HG02852 (cell line): ENCODE measurements around the gene PF4V1.
"Not testable (repeated sequence)": the region's sequence is repeated elsewhere in the genome, so short reads cannot be mapped to it uniquely, and the experiment has no call there.

Experiments
- ATAC-seq: cut with Tn5 transposase; IDR thresholded peaks from one replicate; pipeline ENCODE4 v1.9.1; 2021; ENCODE audit warnings: mild to moderate bottlenecking, moderate library complexity; ENCODE audit not compliant: unreplicated experiment

The PF4V1 gene

GRCh38 chr4:73869130-73870055 is 16.3 kb downstream of the PF4V1 start, which contains the start of gene CXCL1:
CXCL1 (plus strand) TSS chr4:73869393; CDS start chr4:73869471, 78 bp downstream.
- no peak for ATAC-seq

GRCh38 chr4:73870260-73870659 is 17.2 kb downstream of the PF4V1 start:
- no peak for ATAC-seq

- no peak for ATAC-seq
These were observed 17.7 kb downstream of the PF4V1 start for GRCh38 chr4:73870768-73871167.

GRCh38 chr4:73871511-73872310 is 18.6 kb downstream of the PF4V1 start:
- no peak for ATAC-seq

GRCh38 chr4:73872316-73873108 is 19.4 kb downstream of the PF4V1 start:
- no peak for ATAC-seq

GRCh38 chr4:73874386-73874785 is 21.3 kb downstream of the PF4V1 start:
- no peak for ATAC-seq

GRCh38 chr4:73875401-73875800 is 22.3 kb downstream of the PF4V1 start:
- no peak for ATAC-seq

GRCh38 chr4:73883306-73883705 is 30.2 kb downstream of the PF4V1 start:
- no peak for ATAC-seq

- ATAC-seq, result no peak
These were observed 32.6 kb downstream of the PF4V1 start for GRCh38 chr4:73885574-73886267.

GRCh38 chr4:73891326-73891725 is 38.2 kb downstream of the PF4V1 start:
- no peak for ATAC-seq

GRCh38 chr4:73891739-73892405 is 38.8 kb downstream of the PF4V1 start:
- no peak for ATAC-seq

GRCh38 chr4:73892966-73893365 is 39.9 kb downstream of the PF4V1 start:
- no peak for ATAC-seq

- ATAC-seq, result no peak
These were observed 40.9 kb downstream of the PF4V1 start for GRCh38 chr4:73894001-73894400.

GRCh38 chr4:73895201-73896175 is 42.4 kb downstream of the PF4V1 start:
- no peak for ATAC-seq

- no peak for ATAC-seq
These were observed 43.3 kb downstream of the PF4V1 start for GRCh38 chr4:73896416-73896815.

- ATAC-seq, result no peak
These were observed 44.5 kb downstream of the PF4V1 start for GRCh38 chr4:73897380-73898136.

- ATAC-seq, result not testable (repeated sequence)
These were observed 46.2 kb downstream of the PF4V1 start for GRCh38 chr4:73899338-73899737.

GRCh38 chr4:73901031-73901430 is 47.9 kb downstream of the PF4V1 start:
- ATAC-seq, result no peak
